Astrocyte (in vitro differentiated cells and primary cell): ENCODE measurements around the gene SLFN12L.

ENCODE experiments used
- CTCF ChIP-seq: IDR thresholded peaks from 2 replicates; pipeline ENCODE4 v1.5.1; 2011; ENCODE audit warnings: low read depth, mild to moderate bottlenecking, inconsistent platforms, low read length, moderate library complexity; ENCODE audit not compliant: insufficient read depth
- EZH2 ChIP-seq: IDR thresholded peaks from 2 replicates; pipeline ENCODE4 v1.6.1; 2012; ENCODE audit warnings: mild to moderate bottlenecking, low read length, inconsistent platforms; ENCODE audit not compliant: insufficient read depth

- TF ChIP-seq CTCF, result no peak
- no peak for TF ChIP-seq EZH2
These were observed 88.6 kb downstream of the SLFN12L start for GRCh38 chr17:35448899-35449227.
